CD4-positive, alpha-beta T cell treated with Interleukin-2 at 100 ng/mL for 4 hours (primary cell): ENCODE data around the gene PDCD7.
A peak's percentile ranks its signal among the peaks of the same experiment; 100 is the strongest.
"Not testable (repeated sequence)": the region's sequence is repeated elsewhere in the genome, so short reads cannot be mapped to it uniquely, and the experiment has no call there.

Experiments
- DNase-seq: peaks from one replicate; pipeline ENCODE4 v3.0.0-alpha.2; 2020; ENCODE audit warnings: low spot score

The PDCD7 gene

GRCh38 chr15:65133548-65134200 lies at the start of gene PDCD7:
Gene PDCD7, minus strand, starts transcription at chr15:65133808. Its CDS starts 27 bp downstream, at chr15:65133781.
- DNase-seq: peak; percentile 85

DNA sequence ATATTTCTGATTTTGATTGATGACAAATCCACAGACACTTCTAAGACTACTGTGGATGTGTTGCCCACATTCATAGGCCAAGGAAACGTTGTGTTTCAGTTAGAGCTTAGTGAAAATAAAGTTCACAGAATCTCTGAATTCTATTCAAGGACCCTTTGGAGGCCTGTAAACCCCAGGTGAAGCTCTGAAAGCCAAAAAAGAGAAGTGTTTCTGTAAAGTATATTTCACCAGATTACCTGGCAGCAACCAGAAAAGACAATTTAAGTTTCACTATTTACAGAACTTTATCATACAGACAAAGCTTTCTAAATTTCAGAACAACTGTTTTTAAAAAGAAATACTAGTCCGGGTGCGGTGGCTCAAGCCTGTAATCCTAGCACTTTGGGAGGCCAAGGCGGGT lies 48.9 kb upstream of the PDCD7 start:
- no peak for DNase-seq

DNA sequence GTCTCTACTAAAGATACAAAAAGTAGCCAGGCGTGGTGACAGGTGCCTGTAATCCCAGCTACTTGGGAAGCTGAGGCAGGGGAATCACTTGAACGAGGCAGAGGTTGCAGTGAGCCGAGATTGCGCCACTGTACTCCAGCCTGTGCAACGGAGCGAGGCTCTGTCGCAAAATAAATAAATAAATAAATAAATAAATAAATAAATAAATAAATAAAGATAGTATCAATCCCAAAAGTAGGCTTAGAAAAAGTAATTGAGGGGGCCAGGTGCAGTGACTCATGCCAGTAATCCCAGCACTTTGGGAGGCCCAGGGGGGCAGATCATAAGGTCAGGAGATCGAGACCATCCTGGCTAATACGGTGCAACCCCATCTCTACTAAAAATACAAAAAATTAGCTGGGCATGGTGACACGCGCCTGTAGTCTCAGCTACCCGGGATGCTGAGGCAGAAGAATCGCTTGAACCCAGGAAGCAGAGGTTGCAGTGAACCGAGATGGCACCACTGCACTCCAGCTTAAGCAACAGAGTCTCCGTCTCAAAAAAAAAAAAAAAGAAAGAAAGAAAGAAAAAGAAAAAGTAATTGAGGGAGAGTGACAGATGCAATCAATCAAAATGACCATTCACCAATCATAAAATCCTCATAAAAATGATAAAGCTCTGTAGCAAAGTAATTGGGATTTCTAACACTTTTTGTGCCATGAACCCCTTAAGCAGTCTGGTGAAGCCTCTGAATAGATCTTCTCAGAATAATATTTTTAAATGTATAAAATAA lies 48.2 kb upstream of the PDCD7 start:
- DNase-seq: not testable (repeated sequence)

DNA sequence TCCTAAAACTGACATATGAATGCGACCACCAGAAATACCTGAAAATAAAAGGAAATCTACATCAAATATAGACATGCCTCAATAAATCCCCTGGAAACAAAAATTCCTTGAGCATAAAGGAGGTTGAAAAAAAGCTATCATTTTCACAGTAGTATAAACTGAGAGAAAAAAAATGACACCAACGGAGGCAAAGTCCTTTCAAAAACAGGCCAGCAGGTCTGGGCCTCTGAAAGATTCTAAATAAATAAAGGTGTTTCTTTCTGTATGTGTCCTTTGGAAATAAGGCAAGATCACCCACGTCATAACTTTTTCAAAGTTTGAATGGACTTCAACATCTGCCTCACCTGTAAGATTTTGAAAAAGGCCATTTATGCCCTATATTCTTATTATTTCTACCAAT lies 46.6 kb upstream of the PDCD7 start:
- no peak for DNase-seq

- DNase-seq: no peak
Observed at GRCh38 chr15:65177901-65178300, 44.3 kb upstream of the PDCD7 start.

DNA sequence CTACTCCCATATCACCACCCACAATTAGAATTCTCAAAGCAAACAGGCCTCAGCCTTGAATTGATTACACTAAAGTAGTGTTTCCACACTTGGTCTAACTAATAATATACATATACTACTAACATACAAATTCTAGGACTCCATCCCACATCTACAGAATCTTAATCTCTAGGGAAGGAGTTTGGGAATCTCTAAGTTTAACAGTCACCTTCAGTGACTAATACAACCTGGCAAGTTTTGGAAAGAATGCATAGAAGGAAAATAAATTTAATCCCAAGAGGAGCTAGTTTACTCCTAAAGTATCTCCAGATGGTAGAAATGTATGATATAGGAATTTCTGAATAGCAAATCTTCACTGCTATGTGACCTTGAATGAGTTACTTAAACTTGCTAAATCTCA lies 42.4 kb upstream of the PDCD7 start:
- no peak for DNase-seq

GRCh38 chr15:65175511-65175910 lies 41.9 kb upstream of the PDCD7 start:
- DNase-seq: no peak

DNA sequence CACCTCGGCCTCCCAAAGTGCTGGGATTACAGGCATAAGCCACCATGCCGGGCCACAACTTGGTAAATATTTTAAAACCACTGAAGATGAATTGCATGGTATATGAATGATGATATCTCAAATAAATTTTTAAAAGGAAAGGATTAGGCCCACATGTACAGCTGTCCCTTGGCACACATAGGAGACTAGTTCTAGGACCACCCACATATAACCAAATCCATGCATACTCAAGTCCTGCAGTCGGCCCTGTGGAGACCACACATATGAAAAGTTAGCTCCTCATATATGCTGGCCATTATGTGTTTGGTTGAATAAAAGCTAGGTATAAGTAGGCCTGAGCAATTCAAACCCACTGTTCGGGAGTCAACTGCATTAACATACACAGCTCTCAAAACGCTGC lies 40.9 kb upstream of the PDCD7 start:
- no peak for DNase-seq

GRCh38 chr15:65172531-65172930 lies 38.9 kb upstream of the PDCD7 start:
- no peak for DNase-seq

GRCh38 chr15:65171428-65171827 lies 37.8 kb upstream of the PDCD7 start:
- DNase-seq: no peak

DNA sequence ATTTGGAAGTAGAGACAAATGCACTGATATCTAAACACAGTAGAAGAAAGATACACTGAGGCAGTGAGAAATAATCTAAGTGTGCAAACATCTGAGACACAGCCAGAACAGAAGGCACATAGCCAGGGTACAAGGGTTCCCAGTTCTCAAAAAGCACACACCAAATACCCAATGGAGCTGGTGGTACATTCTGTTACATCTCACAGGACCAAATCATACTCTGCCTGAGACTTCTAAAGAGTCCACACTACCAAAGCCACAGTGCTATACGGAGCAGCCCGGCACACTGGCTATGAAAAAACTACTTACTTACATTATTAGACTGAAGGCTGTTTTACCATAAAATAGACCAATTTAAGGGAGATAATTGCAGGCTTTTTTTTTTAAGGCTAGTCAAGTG lies 32.3 kb upstream of the PDCD7 start:
- no peak for DNase-seq

GRCh38 chr15:65164139-65164538 lies 30.5 kb upstream of the PDCD7 start:
- DNase-seq: no peak

GRCh38 chr15:65163041-65163440 lies 29.4 kb upstream of the PDCD7 start:
- no peak for DNase-seq

DNA sequence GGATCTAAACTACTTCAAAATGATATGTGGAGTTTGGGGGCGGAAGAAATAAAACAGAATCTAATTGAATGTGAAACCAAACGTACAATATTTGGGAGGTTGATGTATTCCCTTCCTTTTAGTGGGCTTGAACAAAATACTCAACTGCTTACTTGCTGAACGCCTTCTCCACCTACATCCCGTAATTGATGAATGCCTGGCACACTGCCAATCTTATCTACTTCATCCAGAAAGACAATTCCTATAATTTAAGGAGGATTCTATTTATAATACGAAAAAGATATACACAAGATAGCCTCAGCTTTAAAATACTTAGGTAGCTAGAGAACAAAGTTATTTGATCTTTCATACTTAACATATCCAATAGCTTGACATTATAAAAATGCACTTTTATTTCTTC lies 23.1 kb upstream of the PDCD7 start:
- no peak for DNase-seq

DNA sequence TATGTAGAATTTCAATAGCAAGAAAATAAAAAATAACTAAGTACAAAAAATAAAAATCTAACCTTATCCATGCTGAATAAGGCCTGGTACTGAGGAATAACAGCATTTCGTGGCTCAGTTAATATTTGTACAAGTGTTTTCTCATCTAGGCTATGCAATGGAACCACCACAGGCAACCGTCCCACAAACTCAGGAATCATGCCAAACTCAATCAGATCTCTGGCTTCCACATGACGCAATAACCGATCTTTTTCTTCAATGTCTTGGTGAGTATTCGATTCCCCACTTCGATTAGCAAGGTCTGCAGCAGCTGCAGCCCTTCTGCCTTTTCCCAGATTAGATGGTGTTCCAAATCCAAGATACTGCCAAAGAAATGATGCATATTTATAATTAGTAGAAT lies 21.1 kb upstream of the PDCD7 start:
- DNase-seq: no peak

DNA sequence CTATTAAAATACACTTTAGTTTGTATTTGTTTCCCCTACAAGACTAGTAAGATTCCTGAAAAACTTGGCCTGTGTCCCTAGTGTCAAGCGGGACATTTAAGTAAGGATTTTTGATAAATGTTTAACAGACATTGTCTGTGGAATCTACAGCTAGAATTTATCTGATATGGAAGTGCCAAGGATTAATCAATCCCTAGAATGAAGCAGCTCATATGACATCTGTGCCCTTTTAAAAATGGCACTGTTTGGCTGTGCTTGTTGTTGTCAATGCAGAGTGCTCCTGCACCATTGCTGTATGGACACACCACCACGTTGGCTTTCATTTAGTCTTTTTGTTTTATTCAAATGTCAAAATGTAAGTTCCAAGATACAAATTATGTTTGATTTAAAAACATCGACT lies 14.3 kb upstream of the PDCD7 start:
- no peak for DNase-seq

- no peak for DNase-seq
Observed at GRCh38 chr15:65146438-65146837, 12.8 kb upstream of the PDCD7 start.

- not testable (repeated sequence) for DNase-seq
Observed at GRCh38 chr15:65138631-65139030, 5.0 kb upstream of the PDCD7 start.

- not testable (repeated sequence) for DNase-seq
Observed at GRCh38 chr15:65137893-65138292, 4.3 kb upstream of the PDCD7 start.

DNA sequence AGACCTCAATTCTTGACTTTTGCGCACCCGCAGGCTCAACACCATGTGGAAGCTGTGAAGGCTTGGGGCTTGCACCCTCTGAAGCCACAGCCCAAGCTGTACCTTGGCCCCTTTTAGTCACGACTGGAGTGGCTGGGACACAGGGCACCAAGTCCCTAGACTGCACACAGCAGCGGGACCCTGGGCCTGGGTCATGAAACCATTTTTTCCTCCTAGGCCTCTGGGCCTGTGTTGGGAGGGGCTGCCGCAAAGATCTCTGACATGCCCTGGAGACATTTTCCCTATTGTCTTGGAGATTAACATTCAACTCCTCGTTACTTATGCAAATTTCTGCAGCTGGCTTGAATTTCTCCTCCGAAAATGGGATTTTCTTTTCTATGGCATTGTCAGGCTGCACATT lies 3.5 kb upstream of the PDCD7 start:
- DNase-seq: not testable (repeated sequence)

- DNase-seq: no peak
Observed at GRCh38 chr15:65134538-65134937, 930 bp upstream of the PDCD7 start.

DNA sequence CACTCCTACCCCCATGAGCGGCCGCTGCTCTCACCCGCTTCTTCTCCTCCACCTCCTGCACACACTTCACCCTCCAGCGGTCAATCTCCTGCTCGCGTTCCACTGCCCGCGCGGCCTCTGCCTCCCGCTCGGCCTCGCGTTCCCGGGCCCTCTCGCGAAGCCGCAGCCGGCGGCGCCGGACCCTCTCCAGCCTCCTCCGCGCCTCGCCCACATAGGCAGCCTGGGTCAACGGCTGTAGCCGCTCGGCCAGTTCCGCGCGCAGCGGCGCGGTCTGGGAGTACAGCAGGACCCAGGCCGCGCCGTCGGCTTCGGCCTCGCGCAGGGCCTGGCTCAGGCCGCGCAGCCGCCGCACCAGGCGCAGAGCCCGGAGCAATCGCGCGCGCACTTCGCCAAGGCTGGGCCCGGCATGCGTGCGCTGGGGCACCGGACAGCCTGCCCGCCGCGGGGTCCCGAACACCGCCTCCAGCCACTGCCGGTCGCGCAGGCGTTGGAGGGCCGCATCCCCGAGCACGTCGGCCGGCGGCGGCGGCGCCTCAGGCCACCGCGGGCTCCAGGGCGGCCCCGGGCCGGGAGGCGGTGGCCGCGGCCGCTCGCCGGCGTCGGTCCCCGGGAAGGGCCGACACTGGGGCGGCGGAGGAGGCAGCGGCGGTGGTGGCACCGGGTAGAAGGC lies 595 bp downstream of the PDCD7 start:
- DNase-seq: no peak

DNA sequence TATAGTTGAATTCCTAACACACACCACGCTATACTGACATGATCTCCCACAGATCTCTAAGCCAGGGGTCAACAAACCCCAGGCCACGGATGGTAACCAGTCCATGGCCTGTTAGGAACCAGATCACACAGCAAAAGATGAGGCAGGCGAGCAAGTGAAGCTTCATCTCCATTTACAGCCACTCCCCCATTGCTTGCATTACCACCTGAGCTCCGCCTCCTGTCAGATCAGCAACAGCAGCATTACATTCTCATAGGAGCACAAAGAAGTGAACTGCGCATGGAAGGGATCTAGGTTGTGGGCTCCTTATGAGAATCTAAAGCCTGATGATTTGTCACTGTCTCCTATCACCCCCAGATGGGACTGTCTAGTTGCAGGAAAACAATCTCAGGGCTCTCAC lies 2.7 kb downstream of the PDCD7 start:
- no peak for DNase-seq
